GM21367 (cell line): ENCODE data around the gene FAM83G.
"Not testable (repeated sequence)": the region's sequence is repeated elsewhere in the genome, so short reads cannot be mapped to it uniquely, and the experiment has no call there.

Experiments
- ATAC-seq: cut with Tn5 transposase; IDR thresholded peaks from one replicate; pipeline ENCODE4 v1.9.1; 2021; ENCODE audit not compliant: unreplicated experiment

FAM83G gene

GRCh38 chr17:18922596-18922995 lies 82.0 kb downstream of the FAM83G start:
- not testable (repeated sequence) for ATAC-seq

DNA sequence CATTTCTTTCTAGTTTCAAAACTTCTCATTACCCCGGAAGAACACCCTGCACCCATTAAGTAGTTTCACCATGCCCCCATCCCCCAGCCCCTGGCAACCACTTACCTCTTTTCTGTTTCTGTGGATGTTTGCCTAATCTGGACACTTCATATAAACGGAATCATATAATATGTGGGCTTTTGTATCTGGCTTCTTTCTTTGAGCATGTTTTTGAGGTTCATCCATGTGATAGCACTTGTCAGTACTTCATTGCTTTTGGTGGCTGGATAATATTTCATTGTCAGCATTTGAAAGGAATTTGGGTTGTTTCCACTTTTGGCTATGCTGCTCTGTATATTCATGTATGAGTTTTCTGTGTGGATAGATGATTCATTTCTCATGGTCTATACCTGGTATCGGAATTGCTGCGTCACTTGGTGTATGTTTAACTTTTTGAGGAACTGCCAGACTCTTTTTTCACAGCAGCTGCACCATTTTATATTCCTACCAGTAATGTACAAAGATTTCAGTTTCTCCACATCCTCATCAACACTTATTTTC lies 82.6 kb downstream of the FAM83G start:
- no peak for ATAC-seq

GRCh38 chr17:18921485-18921884 lies 83.1 kb downstream of the FAM83G start:
- ATAC-seq: no peak

DNA sequence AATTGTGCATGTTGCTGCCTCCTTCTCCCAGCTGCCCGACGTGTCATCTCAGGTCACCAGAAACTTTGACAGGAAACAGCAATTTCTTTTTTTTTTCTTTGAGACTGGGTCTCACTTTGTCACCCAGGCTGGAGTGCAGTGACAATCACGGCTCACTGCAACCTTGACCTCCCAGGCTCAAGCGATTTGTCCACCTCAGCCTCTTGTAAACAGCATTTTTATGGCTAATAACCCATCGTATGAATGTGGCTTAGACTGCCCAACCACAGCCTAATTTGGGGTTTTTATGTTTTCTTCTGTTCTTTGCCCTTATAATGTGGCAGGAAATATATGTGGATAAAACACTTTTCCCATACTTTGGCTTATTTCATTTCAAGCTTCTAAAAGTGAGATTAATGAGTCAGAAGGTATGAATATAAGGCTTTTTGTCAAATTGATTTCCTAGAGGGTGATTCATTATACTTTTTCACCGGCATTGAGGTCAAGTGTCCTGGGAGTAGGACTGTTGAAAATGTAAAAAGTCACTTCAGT lies 83.6 kb downstream of the FAM83G start:
- ATAC-seq: no peak

DNA sequence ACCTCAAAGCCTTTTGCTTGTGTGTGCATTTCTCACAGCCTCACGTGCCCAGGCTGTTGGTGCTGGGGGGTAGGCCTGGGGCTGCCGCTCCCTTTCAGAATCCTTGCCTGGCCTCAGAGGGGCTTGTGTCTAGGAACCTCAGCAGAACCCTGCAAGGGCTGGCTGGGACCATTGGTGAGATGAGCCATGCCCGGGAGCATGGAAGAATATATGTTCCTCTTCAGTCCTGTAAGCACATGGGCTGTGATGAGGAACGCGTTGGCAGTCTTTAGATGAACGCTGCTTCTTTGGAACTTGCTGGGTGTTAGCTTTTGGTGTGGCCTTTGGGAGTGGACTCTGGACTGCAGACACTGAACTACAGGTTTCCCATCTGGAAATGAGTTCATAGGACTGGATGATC lies 84.6 kb downstream of the FAM83G start:
- no peak for ATAC-seq
